Testis (tissue), 3 donors: ENCODE results near the gene PODXL2. TPM values are rescaled to one million over a fixed set of nuclear protein-coding genes. Genes with fewer than 3 reads are reported as not detected.
"Not testable (repeated sequence)": the region's sequence is repeated elsewhere in the genome, so short reads cannot be mapped to it uniquely, and the experiment has no call there.

Source experiments
- DNase-seq: peaks from one replicate; pipeline ENCODE4 v3.0.0-alpha.2; 2019
- H3K27ac ChIP-seq, 2 donors: fragments of 200-600 bp; sonication (generic); one replicate each; pipeline ENCODE4 v1.5.1; 2019
- H3K27me3 ChIP-seq: fragments of 200-600 bp; sonication (generic); one replicate; pipeline ENCODE4 v1.5.1; 2019
- H3K36me3 ChIP-seq: fragments of 200-600 bp; sonication (generic); one replicate; pipeline ENCODE4 v1.5.1; 2017; ENCODE audit warnings: low read depth; ENCODE audit errors: missing control alignments
- H3K4me1 ChIP-seq: fragments of 200-600 bp; sonication (generic); one replicate; pipeline ENCODE4 v1.5.1; 2019
- H3K4me3 ChIP-seq, 2 donors: fragments of 200-600 bp; sonication (generic); one replicate each; pipeline ENCODE4 v1.5.1; 2017 to 2019
- H3K9me3 ChIP-seq: fragments of 200-600 bp; sonication (generic); one replicate; pipeline ENCODE4 v1.5.1; 2017
- CTCF ChIP-seq, 3 experiments: fragments of 450-650 bp in 2 of 3; fragments of 200-600 bp in 1 of 3; sonication (generic) in 1 of 3; IDR thresholded peaks; one replicate each; pipeline ENCODE4 v1.5.1; 2016 to 2019; ENCODE audit warnings: antibody characterized with exemption in 3 of 3, mild to moderate bottlenecking in 2 of 3, moderate library complexity in 1 of 3
- POLR2A ChIP-seq: fragments of 450-650 bp; IDR thresholded peaks from one replicate; pipeline ENCODE4 v1.6.1; 2017; ENCODE audit warnings: antibody characterized with exemption, mild to moderate bottlenecking, moderate library complexity
- WGBS, 2 donors: methylation state at CpG; one replicate each; pipeline ENCODE4 v1.1.5; 2018; 5-methylcytosine and 5-hydroxymethylcytosine counted together
- intact Hi-C: fragments of 100-400 bp; cut with DNase I; formaldehyde crosslinking; loops from one replicate; pipeline ENCODE4 v1.15.1; 2023; ENCODE audit warnings: low total_unique reads
- polyA plus RNA-seq: library from polyadenylated mRNA; stranded (reverse); fragments of 350-450 nt; fragmentation: Illumina TruSeq; extraction: RNeasy Lipid Tissue Mini Kit (QIAGEN cat#74804); gene quantifications from one replicate; pipeline ENCODE4 v1.2.3, GENCODE V29; 2014; ENCODE audit warnings: low read depth, low replicate concordance; ENCODE audit not compliant: insufficient read depth
- total RNA-seq, 2 donors: library from RNA; depleted of rRNA; stranded (reverse); fragments of >200 nt; gene quantifications; one replicate each; pipeline ENCODE4 v1.2.3, GENCODE V29; 2016

Gene PODXL2
- total and polyA plus RNA-seq, 3 donors from 2014 or later: 51.3 to 88.8 (median 71.9) TPM

GRCh38 chr3:127654374-127654773 is 25.4 kb downstream of the PODXL2 start:
- 71 to 83% methylated on average over 4 of the region's 4 CpGs for WGBS, 2 donors
- H3K27me3 ChIP-seq: no peaks in the 10 kb centered on the region
- DNase-seq: no peak
- no peaks in the 10 kb centered on the region for H3K9me3 ChIP-seq
- intact Hi-C loops: loop anchor here (10.0 kb wide), 1 partner anchor 310 kb away; no protein-coding TSS in a partner anchor
- H3K27ac ChIP-seq: no peak overlapping the region
- TF ChIP-seq POLR2A (no peak), CTCF (IDR thresholded peaks at IDR 0.05) (no peak)
- no peak overlapping the region for H3K4me3 ChIP-seq
- peaks cover 6% of the 10 kb centered on the region for H3K4me1 ChIP-seq
- no peaks in the 10 kb centered on the region for H3K36me3 ChIP-seq

GRCh38 chr3:127654993-127655392 is 26.0 kb downstream of the PODXL2 start:
- not testable (repeated sequence) for H3K9me3 ChIP-seq, H3K4me1 ChIP-seq, H3K27ac ChIP-seq, DNase-seq, H3K27me3 ChIP-seq, H3K4me3 ChIP-seq, H3K36me3 ChIP-seq
- WGBS, 2 donors: 94 to 96% methylated on average over 5 to 6 of the region's 6 CpGs
- intact Hi-C loops: loop anchor here (10.0 kb wide), 1 partner anchor 310 kb away; no protein-coding TSS in a partner anchor

- Histone ChIP-seq H3K27ac (no peak overlapping the region), H3K9me3 (no peaks in the 10 kb centered on the region), H3K4me3 (no peak overlapping the region), H3K36me3 (no peaks in the 10 kb centered on the region), H3K4me1 (peaks cover 6% of the 10 kb centered on the region), H3K27me3 (no peaks in the 10 kb centered on the region)
- 68 to 86% methylated on average over 3 of the region's 3 CpGs for WGBS, 2 donors
- TF ChIP-seq CTCF (IDR thresholded peaks at IDR 0.05) (no peak), POLR2A (no peak)
- no peak for DNase-seq
- intact Hi-C loops: loop anchor here (10.0 kb wide), 1 partner anchor 309 kb away; no protein-coding TSS in a partner anchor
These were observed 26.7 kb downstream of the PODXL2 start for GRCh38 chr3:127655641-127656040.

GRCh38 chr3:127656906-127657305 is 27.9 kb downstream of the PODXL2 start:
- H3K4me1 ChIP-seq: peaks cover 6% of the 10 kb centered on the region
- 86 to 94% methylated on average over 8 of the region's 8 CpGs for WGBS, 2 donors
- H3K36me3 ChIP-seq: no peaks in the 10 kb centered on the region
- H3K27me3 ChIP-seq: no peaks in the 10 kb centered on the region
- no peaks in the 10 kb centered on the region for H3K9me3 ChIP-seq
- no peak overlapping the region for H3K27ac ChIP-seq
- H3K4me3 ChIP-seq: no peak overlapping the region
- no peak for DNase-seq
- TF ChIP-seq POLR2A (no peak), CTCF (IDR thresholded peaks at IDR 0.05) (no peak)
- intact Hi-C loops: loop anchor here (10.0 kb wide), 1 partner anchor 308 kb away; no protein-coding TSS in a partner anchor

- Histone ChIP-seq H3K27me3 (no peaks in the 10 kb centered on the region), H3K36me3 (no peaks in the 10 kb centered on the region), H3K9me3 (no peaks in the 10 kb centered on the region), H3K4me1 (peaks cover 6% of the 10 kb centered on the region), H3K4me3 (no peak overlapping the region), H3K27ac (no peak overlapping the region)
- DNase-seq: no peak
- TF ChIP-seq CTCF (IDR thresholded peaks at IDR 0.05): no peak
- no peak for TF ChIP-seq POLR2A
- intact Hi-C loops: loop anchor here (10.0 kb wide), 1 partner anchor 307 kb away; no protein-coding TSS in a partner anchor
- WGBS, 2 donors: 64 to 81% methylated on average over 1 of the region's 1 CpG
These were observed 29.2 kb downstream of the PODXL2 start for GRCh38 chr3:127658234-127658633.
